CD4-positive, alpha-beta T cell treated with Interleukin-2 at 100 ng/mL for 4 hours (primary cell): Measurements from ENCODE around the gene DEFB124.
"Not testable (repeated sequence)": the region's sequence is repeated elsewhere in the genome, so short reads cannot be mapped to it uniquely, and the experiment has no call there.

Source experiments
- DNase-seq: peaks from one replicate; pipeline ENCODE4 v3.0.0-alpha.2; 2020; ENCODE audit warnings: low spot score

DEFB124 gene

GRCh38 chr20:31488115-31488514, 13.2 kb upstream of the DEFB124 start:
- no peak for DNase-seq

GRCh38 chr20:31485450-31486339, 10.8 kb upstream of the DEFB124 start:
- no peak for DNase-seq

DNA sequence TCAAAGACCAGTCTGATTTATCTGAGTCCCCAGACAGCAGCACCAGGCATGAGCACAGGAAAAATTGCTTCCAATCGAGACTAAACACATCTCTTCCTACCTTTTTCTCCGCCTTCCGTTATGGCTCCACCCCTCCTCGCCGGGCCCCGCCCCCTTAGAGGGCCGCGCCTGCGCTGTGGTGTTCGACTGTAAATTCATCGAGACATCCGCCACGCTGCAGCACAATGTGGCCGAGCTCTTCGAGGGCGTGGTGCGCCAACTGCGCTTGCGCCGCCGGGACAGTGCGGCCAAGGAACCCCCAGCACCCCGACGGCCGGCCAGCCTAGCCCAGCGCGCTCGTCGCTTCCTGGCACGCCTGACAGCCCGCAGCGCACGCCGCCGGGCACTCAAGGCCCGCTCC, 9.1 kb upstream of the DEFB124 start:
- no peak for DNase-seq

GRCh38 chr20:31476643-31477215, 1.8 kb upstream of the DEFB124 start:
- no peak for DNase-seq

DNA sequence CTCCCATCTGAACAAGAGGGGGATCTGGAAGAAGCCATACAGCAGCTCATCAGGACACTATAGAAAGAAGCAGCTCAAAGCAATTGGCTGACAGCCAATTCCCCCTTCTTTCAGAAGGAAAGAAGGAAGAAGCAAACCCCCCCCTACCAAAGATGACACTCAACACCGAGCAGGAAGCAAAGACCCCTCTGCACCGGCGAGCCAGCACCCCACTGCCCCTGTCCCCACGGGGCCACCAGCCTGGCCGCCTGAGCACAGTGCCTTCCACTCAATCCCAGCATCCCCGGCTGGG, 1.3 kb upstream of the DEFB124 start:
- no peak for DNase-seq

DNA sequence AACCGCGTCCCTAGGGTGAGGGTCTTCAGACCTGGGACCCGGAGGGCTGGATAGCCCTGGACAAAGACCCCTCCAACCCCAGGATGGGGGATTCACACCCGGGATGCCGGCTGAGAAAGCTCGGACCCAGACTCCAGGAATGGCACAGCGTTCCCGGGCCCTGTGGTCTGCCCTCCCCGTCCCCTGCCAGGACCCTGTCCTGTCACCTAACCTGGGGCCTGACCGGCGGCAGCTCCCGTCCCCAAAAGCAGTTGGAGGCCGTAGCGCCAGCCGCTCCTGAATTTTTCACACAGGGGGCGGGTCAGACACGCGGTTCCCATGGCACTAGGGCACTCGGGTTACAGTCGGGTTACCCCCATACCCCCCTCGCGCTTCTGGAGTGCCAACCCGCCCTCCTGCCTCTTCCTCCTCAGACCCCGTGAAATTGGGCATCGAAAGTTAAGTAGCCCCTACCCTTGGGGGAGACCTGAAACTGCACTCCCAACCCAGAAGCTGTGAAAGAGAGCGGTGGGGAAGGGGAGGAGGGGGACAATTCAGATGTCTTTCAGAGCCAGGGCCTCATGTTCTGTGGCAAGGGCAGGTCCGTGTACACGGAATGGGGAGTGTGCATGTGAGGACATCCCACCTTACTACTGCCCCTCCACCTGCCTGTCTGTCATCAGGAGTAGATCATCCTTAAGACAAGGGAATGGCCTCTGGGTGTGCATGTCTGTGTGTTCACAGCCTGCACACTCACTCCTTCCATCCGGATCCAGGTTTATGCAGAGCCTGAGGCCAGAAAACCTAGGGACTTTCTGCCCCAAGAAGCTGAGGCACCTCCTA, 756 bp upstream of the DEFB124 start:
- DNase-seq, result no peak

GRCh38 chr20:31474097-31474436, 860 bp downstream of the DEFB124 start:
- no peak for DNase-seq

- DNase-seq, result no peak
Observed at GRCh38 chr20:31473331-31474096, 1.4 kb downstream of the DEFB124 start.

- no peak for DNase-seq
Observed at GRCh38 chr20:31472395-31473330, 2.3 kb downstream of the DEFB124 start.

- not testable (repeated sequence) for DNase-seq
Observed at GRCh38 chr20:31470946-31471345, 4.0 kb downstream of the DEFB124 start.

DNA sequence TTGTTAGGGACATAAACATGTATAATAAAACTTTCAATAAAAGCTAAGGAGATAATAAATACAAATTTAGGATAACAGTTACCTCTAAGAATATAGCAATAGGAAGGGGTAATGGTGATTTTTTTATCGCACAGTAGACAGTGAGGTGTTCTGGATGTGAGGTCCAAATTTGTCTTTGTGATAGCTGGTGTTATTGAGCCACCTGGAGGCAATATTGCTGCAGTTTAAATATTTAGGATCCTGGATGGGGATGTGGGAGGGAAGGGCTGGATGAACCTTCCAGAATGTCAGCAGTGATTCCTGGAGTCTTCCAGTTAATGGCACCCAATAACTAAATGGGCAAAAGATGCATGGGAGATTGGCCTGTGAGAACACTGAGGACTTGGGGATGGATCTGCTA, 20.6 kb downstream of the DEFB124 start:
- DNase-seq, result no peak

GRCh38 chr20:31452575-31452974, 22.4 kb downstream of the DEFB124 start:
- no peak for DNase-seq

DNA sequence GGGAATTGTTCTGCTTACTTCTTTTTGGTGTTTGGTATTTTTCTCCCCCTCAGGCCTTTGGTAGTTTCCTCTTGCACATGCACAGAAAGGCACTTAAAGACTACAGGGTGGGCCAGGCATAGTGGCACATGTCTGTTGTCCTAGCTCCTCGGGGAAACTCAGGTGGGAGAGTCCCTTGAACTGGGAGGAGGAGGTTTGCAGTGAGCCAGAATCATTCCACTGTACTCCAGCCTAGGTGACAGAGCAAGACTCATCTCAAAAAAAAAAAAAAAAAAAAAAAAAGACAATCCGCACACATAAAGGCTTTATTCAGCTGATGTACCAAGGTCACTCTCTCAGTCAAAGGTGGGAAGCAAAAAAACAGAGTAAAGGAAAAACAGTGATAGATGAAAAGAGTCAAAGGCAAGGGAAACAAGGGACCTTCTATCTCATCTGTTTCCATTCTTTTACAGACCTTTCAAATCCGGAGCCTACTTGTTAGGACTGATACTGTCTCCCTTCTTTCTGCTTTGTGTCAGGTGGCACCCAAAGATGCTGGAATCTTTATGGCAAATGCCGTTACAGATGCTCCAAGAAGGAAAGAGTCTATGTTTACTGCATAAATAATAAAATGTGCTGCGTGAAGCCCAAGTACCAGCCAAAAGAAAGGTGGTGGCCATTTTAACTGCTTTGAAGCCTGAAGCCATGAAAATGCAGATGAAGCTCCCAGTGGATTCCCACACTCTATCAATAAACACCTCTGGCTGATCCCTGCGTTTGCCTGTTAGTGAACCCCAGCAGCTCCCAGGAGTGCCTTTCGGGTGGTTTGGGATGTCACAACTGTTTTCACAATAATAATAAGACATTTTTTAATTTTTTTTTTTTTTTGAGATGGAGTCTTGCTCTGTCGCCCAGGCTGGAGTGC, 25.2 kb downstream of the DEFB124 start:
- no peak for DNase-seq

- DNase-seq, result no peak
Observed at GRCh38 chr20:31446084-31446819, 28.7 kb downstream of the DEFB124 start.

DNA sequence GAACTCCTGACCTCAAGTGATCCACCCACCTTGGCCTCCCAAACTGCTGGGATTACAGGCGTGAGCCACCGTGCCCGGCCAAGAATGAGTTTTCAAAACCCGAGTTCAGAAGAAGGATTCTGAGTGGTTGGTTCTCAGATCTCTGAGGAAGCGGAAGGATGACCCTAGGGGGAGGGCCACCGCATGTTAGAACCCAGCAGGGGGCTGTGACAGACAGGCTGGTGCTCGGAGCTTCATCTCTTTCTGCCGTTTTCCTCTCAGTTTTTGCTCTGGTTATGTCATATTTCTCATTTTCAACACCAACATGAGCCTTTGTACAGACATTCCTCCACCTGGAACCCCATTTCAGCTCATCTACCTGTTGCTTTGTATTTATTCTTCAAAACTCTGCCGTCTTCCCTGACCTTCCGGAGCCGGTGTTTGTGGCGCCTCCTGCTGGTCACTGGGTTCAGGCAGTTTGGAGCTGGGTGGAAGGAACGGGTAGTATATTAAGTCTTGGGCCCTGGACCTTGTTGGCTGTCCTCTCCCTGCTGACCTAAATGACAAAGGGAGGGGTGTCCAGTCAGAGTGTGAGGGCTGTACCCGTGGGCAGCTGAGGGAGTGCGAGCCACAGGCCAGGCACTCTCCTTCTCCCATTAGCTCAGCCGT, 34.8 kb downstream of the DEFB124 start, which contains the start of gene DEFB123:
TSS of gene DEFB123 (plus strand) at position 621 of the 648 bp plus-strand sequence. CDS start 67 bp downstream, outside the sequence.
- DNase-seq, result no peak

DNA sequence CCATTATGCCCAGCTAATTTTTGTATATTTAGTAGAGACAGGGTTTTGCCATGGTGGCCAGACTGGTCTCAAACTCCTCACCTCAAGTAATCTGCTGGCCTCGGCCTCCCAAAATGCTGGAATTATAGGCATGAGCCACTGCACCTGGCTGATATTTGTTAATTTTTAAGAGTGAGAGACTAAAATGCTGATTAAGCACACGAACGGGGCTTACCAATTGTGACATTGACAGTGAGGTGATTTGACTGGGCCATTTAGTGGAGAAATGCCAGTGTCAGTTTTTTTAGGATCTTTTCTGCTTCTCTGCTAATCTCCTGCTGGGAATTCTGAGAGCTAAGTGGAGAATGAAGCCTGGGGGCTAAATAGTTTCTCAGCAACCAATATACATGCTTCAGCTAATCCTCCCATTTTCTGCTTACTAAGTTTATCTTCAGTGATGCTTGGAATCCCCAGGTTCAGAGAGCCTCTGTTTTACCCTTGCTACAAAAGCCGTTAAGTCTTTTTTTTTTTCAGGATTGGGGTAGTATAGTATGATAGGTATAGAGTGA, 44.3 kb downstream of the DEFB124 start:
- no peak for DNase-seq

DNA sequence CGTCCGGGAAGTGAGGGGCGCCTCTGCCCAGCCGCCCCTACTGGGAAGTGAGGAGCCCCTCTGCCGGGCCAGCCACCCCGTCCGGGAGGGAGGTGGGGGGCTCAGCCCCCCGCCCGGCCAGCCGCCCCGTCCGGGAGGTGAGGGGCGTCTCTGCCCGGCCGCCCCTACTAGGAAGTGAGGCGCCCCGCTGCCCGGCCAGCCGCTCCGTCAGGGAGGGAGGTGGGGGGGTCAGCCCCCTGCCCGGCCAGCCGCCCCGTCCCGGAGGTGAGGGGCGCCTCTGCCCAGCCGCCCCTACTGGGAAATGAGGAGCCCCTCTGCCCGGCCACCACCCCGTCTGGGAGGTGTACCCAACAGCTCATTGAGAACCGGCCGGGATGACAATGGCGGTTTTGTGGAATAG, 47.4 kb downstream of the DEFB124 start:
- DNase-seq, result not testable (repeated sequence)

DNA sequence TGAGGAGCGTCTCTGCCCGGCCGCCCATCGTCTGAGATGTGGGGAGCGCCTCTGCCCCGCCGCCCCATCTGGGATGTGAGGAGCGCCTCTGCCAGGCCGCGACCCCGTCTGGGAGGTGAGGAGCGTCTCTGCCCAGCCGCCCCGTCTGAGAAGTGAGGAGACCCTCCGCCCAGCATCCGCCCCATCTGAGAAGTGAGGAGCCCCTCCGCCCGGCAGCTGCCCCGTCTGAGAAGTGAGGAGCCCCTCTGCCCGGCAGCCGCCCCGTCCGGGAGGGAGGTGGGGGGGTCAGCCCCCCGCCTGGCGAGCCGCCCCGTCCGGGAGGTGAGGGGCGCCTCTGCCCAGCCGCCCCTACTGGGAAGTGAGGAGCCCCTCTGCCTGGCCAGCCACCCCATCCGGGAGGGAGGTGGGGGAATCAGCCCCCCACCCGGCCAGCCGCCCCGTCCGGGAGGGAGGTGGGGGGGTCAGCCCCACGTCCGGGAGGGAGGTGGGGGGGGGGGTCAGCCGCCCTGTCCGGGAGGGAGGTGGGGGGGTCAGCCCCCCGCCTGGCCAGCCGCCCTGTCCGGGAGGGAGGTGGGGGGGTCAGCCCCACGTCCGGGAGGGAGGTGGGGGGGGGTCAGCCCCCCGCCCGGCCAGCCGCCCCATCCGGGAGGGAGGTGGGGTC, 47.9 kb downstream of the DEFB124 start:
- not testable (repeated sequence) for DNase-seq
